ENCODE results near the gene ZNF14.
"Not testable (repeated sequence)": the region's sequence is repeated elsewhere in the genome, so short reads cannot be mapped to it uniquely, and the experiment has no call there.

ZNF14 gene

DNA sequence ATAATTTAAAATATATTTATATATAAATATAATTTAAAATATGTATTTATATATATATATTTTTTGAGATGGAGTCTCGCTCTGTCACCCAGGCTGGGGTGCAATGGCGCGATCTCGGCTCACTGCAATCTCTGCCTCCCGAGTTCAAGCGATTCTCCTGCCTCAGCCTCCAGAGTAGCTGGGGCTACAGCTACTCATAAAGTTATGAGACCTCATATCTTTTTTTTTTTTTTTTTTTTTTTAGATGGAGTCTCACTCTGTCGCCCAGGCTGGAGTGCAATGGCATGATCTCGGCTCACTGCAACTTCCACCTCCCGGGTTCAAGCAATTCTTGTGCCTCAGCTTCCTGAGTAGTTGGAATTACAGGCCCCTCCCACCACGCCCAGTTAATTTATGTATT, 43.9 kb downstream of the ZNF14 start:
- FAIRE-seq; DNase-seq (ENCODE audit: low spot score): not testable (repeated sequence)

DNA sequence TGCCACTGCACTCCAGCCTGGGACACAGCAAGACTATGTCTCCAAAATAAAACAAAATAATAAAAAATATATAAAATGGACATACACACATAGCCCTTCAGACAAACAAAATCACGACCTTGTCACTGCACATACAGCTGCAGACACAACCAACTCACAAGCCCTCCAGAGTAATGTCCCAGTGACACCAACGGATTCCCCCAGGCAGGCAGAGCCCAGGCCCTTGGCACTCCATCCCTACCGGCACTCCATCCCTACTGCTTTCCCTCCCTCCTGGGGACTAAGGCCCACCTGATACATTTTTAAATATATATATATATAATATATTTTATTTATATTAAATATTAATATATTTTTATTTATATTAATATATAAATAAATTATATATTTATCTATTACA, 45.8 kb downstream of the ZNF14 start:
- FAIRE-seq (no peak), DNase-seq (ENCODE audit: low spot score) (no peak)

DNA sequence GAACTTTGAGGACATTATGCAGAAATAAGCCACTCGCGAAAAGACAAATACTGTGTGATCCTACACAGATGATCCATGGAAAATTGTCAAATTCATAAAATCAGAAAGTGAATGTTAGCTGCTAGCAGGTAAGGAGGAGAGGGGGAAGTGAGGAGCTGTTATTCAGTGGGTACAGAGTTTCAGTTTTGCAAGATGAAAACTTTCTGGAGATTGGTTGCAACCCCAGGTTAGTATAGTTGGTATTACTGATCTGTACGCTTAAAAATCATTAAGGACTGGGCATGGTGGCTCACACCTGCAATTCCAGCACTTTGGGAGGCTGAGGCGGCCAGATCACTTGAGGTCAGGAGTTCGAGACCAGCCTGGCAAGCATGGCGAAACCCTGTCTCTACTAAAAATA, 46.3 kb downstream of the ZNF14 start:
- DNase-seq (ENCODE audit: low spot score) (no peak), FAIRE-seq (no peak)

DNA sequence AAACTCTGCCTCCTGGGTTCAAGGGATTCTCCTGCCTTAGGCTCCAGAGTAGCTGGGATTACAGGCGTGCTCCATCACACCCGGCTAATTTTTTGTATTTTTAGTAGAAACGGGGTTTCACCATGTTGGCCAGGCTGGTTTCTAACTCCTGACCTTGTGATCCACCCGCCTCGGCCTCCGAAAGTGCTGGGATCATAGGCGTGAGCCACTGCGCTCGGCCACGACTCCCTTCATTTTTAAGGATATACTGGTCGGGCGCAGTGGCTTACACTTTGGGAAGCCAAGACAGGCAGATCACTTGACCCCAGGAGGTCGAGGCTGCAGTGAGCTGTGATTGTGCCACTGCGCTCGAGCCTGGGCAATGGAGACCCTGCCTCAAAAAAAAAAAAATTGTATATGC, 46.8 kb downstream of the ZNF14 start:
- FAIRE-seq; DNase-seq (ENCODE audit: low spot score): not testable (repeated sequence)

DNA sequence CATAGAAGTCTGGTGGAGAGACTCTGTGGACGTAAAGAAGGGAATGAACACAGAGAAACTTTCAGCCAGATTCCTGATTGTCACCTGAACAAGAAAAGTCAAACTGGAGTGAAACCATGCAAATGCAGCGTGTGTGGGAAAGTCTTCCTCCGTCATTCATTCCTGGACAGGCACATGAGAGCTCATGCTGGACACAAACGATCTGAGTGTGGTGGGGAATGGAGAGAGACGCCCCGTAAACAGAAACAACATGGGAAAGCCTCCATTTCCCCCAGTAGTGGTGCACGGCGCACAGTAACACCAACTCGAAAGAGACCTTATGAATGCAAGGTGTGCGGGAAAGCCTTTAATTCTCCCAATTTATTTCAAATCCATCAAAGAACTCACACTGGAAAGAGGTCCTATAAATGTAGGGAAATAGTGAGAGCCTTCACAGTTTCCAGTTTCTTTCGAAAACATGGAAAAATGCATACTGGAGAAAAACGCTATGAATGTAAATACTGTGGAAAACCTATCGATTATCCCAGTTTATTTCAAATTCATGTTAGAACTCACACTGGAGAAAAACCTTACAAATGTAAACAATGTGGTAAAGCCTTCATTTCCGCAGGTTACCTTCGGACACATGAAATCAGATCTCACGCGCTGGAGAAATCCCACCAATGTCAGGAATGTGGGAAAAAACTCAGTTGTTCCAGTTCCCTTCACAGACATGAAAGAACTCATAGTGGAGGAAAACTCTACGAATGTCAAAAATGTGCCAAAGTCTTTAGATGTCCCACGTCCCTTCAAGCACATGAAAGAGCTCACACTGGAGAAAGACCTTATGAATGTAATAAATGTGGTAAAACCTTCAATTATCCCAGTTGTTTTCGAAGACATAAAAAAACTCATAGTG, 53.5 kb downstream of the ZNF14 start:
- no peak for FAIRE-seq
- no peak for DNase-seq (ENCODE audit: low spot score)

DNA sequence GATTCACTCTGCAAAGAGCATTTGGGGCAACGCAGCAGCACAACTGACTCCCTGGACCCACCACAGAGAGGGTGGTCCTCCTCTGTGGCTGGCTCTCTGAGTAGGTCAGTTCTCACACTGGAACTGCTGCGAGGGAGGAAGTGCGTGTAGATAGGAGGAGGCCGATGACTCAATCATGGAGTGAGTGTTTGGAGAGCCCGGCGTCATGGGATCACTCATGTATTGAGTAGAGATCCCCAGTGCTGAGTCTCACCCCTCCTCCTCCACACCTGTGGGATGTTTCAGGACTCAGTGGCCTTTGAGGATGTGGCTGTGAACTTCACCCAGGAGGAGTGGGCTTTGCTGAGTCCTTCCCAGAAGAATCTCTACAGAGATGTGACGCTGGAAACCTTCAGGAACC, 55.3 kb downstream of the ZNF14 start:
- no peak for DNase-seq (ENCODE audit: low spot score)
- FAIRE-seq = no peak

DNA sequence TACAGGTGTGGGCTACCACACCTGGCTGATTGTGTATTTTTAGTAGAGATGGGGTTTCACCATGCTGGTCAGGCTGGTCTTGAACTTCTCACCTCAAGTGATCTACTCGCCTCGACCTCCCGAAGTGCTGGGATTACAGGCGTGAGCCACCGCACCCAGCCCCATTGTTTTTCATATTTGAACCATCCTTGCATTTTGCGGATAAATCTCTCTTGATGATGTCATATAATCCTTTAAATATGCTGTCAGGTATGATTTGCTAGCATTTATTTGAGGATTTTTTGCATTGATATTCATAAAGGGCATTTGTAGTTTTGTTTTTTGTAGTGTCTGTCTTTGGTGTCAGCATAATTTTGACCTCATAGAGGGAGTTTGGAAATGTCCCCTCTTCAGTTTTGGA, 58.6 kb downstream of the ZNF14 start:
- FAIRE-seq (no peak), DNase-seq (ENCODE audit: low spot score) (no peak)

DNA sequence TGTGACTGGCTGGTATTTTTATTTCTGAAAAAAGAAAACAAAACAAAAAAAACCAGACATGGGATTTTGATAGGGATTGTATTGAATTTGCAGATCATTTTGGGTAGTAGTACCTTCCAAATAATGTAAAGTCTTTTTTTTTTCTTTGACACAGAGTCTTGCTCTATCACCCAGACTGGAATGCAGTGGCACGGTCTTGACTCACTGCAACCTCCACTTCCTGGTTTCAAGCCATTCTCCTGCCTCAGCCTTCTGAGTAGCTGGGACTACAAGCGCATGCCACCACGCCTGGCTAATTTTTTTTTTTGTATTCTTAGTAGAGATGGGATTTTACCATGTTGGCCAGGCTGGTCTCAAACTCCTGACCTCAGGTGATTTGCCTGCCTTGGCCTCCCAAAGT, 60.1 kb downstream of the ZNF14 start:
- FAIRE-seq (no peak), DNase-seq (ENCODE audit: low spot score) (no peak)

DNA sequence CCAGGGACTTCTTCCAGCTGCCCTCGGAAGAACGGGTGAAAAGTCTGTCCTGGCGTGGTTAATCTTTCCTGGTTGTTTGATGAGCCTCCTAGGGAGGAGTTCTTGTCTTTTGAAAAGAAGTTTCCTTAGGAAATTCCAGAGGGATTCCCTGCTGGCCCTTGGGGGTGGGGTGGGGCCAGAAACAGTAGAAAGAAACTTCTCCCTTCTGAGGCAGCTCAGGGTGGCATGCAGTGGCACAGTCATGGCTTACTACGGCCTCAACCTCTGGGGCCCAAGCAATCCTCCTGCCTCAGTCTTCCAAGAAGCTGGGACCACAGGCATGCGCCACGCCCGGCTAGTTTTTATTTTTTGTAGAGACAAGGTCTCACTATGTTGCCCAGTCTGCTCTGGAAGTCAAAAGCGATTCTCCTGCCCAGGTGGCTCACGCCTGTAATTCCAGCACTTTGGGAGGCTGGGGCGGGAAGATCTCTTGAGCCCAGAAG, 62.8 kb downstream of the ZNF14 start:
- no peak for FAIRE-seq
- no peak for DNase-seq (ENCODE audit: low spot score)

DNA sequence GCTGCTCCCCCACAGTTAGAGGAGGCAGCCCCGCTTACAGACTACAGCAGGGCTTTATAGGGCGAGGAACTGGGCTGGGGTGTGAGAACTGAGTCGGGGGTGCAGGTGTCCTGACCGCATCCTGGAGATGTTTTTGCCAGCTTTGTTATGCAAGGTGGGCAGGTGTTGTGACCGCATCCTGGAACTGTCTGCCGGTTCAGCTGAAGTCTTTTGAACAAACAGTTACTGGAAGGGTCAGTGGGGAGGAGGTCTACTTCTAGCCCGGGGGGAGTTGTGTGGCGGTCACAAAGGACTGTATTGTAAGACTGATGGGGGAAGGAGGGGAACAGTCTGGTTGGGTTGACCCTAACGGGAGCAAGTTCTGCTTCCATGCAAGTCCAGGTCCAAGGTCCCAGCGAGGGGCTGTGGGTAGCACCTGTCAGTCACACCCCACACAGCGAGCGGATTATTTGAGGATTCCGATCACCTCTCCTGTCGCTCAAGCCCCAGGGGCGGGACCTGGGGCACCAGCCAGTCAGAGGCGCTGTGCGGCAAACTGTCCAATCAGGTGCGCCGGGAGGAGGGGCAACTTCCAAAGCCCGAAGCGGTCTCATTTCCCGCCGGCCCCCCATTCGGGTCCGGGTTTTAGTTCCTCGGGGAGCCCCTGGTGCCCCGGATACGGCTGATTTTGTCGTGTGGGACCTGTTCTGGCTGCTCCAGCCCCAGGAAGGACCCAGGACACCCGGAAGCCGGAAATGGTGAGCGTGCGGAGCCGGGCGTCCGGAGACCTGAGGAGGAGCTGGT, 64.5 kb downstream of the ZNF14 start, which contains the start of gene ZNF101:
Gene ZNF101 (plus strand): TSS at position 610 of the 783 bp plus-strand sequence. CDS start 125 bp downstream, at position 735.
- peak; percentile 51 for FAIRE-seq
- peak; percentile 73 for DNase-seq (ENCODE audit: low spot score)

DNA sequence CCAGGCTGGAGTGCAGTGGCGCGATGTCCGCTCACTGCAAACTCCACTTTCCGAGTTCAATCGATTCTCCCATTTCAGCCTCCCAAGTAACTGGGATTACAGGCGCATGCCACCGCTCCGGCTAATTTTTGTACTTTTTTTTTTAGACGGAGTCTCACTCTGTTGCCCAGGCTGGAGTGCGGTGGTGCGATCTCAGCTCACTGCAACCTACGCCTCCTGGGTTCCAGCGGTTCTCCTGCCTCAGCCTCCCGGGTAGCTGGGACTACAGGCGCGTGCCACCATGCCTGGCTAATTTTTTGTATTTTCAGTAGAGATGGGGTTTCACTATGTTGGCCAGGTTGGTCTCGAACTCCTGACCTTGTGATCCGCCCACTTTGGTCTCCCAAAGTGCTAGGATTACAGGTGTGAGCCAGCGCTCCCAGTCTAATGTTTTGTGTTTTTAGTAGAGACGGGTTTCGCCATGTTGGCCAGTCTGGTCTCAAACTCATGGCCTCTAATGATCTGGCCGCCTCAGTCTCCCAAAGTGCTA, 67.4 kb downstream of the ZNF14 start:
- not testable (repeated sequence) for FAIRE-seq; DNase-seq (ENCODE audit: low spot score)

DNA sequence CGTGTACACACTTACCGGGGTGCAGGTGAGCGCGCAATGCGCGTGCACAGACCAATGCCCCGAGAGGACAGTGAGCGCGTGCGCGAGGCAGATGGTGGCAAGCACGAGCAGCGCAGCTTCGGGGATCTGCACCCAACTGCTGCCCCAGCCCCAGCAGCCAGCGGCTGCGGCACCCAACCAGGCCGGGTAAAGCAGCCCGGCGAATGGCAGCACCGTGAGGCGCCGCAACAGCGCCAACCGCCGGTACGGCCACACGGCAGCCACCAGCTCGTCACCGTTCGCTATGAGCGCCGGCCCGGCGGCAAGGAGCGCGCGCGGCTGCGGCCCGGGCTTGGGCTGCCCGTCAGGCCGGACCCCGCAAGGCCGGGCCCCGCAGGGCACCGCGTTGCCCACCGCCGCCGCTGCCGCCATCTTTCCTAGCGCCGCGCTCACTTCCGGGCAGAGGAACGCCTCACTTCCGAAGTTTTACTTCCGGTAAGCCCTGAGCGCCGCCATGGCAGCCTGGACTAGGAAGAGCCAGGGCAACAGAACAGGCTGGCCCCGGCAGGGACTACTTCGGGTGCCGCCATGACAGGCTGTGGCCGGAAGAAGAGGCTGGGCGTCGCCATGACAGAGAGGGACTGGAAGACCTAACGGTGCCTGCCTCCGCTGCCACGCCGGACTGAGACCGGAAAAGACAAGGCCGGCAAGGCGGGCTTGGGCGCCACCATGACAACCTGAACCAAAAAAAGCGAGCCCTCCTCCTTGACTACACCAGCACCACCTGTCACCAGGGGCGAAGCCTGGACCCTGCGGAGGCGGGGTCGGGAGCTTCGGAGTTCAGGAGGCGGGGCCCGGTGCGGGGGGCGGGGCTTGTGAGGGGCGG, 69.4 kb downstream of the ZNF14 start, which contains the start of gene ATP13A1:
Gene ATP13A1 (minus strand): TSS at position 421 of the 865 bp plus-strand sequence. CDS start 10 bp downstream, at position 411.
- FAIRE-seq (no peak), DNase-seq (ENCODE audit: low spot score) (peak; percentile 86)

DNA sequence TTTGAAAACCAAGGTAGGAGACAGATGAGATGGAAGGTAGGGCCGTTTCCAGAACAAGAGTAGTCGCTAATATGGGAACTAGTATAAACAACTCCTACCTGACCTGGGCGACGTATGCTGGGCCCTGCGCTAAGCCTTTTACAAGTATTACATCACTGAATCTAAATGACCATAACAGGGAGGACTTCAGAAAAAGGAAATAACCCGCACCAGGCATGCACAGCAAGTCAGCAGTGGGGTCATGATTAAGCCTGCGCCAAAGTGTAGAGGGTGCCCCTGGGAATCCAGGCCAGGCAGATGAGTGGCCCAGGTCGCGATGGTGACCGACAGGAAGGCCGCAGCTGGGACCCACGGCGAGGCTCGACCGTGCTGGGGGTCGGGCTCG, 70.0 kb downstream of the ZNF14 start:
- DNase-seq (ENCODE audit: low spot score) (no peak), FAIRE-seq (no peak)

DNA sequence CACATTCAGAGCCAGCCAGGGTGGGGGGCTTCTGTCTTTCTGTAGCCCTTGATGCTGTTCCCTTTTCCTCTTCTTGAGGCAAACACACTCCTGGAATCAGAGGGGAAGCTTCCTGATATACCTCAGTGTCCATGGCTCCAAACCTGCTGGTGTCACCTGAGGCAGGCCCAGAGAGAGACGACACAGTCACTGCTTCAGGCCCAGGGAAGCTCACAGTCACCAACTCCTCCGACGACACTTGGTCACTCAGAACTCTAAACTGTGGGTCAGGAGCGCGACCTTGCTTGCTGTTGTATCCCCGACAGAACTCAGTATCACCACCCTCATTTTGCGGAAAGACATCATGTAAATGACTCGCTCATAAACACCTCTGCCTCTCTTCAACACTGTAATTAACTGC, 70.6 kb downstream of the ZNF14 start:
- DNase-seq (ENCODE audit: low spot score) (no peak), FAIRE-seq (no peak)

DNA sequence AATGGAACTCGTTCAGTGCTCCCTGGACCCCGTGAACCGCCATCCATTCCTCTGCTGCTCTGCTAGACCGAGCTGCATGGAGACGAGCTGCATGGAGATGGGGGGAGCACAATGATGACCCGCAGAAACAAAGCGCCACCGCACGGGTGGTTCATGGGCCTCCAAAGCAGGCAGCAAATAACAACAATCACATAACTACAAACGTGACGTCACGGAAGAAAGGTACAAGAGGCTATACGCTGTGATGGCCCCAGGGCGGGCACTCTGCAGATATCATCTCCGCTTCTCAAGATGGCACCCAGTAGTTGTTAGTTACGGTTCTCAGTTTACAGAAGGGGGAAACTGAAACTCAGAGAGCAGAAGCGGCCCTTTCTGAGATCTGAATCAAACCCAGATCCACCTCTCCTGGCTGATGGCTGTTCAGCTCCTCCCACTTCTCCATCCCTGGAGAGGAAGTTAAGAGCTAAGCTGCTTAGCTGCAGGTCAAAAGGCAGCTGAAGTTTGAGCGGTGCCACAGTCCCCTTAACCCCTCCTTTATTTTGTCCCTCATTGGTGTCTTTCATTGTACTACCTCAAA, 71.1 kb downstream of the ZNF14 start:
- FAIRE-seq (no peak), DNase-seq (ENCODE audit: low spot score) (no peak)

DNA sequence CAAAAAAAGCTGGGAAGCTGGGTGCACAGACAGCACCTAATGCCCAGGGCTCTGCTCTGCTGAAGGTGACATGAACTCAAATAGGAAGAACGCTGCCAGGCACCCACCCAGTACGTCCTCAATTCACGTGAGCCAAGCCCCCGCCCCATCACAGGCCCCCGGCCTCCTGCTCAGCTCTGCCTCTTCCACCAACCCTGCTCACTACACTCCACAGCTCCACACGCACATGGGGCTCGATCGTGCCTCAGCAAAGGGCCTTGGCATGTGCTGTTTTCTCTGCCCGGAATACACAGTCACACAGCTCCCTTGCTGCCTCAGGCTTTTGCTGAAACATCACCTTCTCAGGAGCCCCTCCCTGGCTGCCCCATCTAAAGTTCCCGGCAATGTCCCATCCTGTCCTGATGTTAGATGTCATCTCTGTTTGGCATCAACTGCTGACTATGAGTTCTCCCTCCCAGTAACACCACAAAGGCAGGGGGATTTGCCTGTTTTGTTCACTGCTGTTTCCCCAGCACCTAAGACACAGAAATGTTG, 71.7 kb downstream of the ZNF14 start:
- FAIRE-seq (no peak), DNase-seq (ENCODE audit: low spot score) (no peak)

Data from RCC 7860 (cell line).